Measurements from ENCODE around the gene PKIB. TPM values are rescaled to one million over a fixed set of nuclear protein-coding genes. Genes with fewer than 3 reads are reported as not detected.

The PKIB gene
- polyA plus RNA-seq, 2 of the 4 experiments (the other 2 are of a cell fraction) = 0.37 to 1.5 TPM

- H3K9me3 ChIP-seq = no peaks in the 10 kb centered on the region
- H3K4me2 ChIP-seq = no peak overlapping the region
- H3K27ac ChIP-seq = no peak overlapping the region
- ChIA-PET CTCF (no interaction called here), POLR2A (no interaction called here)
- WGBS (ENCODE audit: missing lambda C conversion rate) = 35% methylated on average over 3 of the region's 3 CpGs
- ATAC-seq (no peak), DNase-seq (ENCODE audit: low read depth in 1 of 2, low spot score in 1 of 2) (no peak), FAIRE-seq (no peak)
- peaks cover 3% of the 10 kb centered on the region; the same call in 1 of the 3 replicates for H3K4me1 ChIP-seq
- TF ChIP-seq KDM5A (IDR thresholded peaks at IDR 0.05) (no peak), SREBF2 (IDR thresholded peaks at IDR 0.05) (no peak), JUN (IDR thresholded peaks at IDR 0.05) (no peak), ZC3H11A (IDR thresholded peaks at IDR 0.05) (no peak), ZFP36 (IDR thresholded peaks at IDR 0.05; ENCODE audit: borderline replicate concordance, partially characterized antibody) (no peak), ZSCAN20 (CRISPR knock-in tag; IDR thresholded peaks at IDR 0.05) (no peak), POLR2AphosphoS2 (conservative IDR thresholded peaks at IDR 0.05; ENCODE audit: low read length) (no peak), REST (IDR thresholded peaks at IDR 0.05) (no peak), EHMT2 (IDR thresholded peaks at IDR 0.05; ENCODE audit: low read depth) (no peak), CHD4 (IDR thresholded peaks at IDR 0.05; ENCODE audit: borderline replicate concordance) (no peak), HOXB5 (CRISPR knock-in tag; IDR thresholded peaks at IDR 0.05) (no peak), TP53 (CRISPR knock-in tag; IDR thresholded peaks at IDR 0.05) (no peak), USF2 (IDR thresholded peaks at IDR 0.05) (no peak), PBX3 (IDR thresholded peaks at IDR 0.05) (no peak), NR3C1 (IDR thresholded peaks at IDR 0.05) (no peak), RCOR1 (IDR thresholded peaks at IDR 0.05; ENCODE audit: low read depth, low read length) (no peak), HMGXB4 (CRISPR knock-in tag; IDR thresholded peaks at IDR 0.05; ENCODE audit: borderline replicate concordance) (no peak), FOSB (CRISPR knock-in tag; IDR thresholded peaks at IDR 0.05) (no peak), RAD21 (conservative IDR thresholded peaks at IDR 0.05 in 1 of 2, IDR thresholded peaks at IDR 0.05 in 1 of 2) (no peak), BHLHE40 (IDR thresholded peaks at IDR 0.05; ENCODE audit: low read depth, low read length) (no peak)
- no peak overlapping the region for H3K4me3 ChIP-seq
These were observed 6.7 kb downstream of the PKIB start for GRCh38 chr6:122616877-122617276.

GRCh38 chr6:122619309-122619708 is 9.1 kb downstream of the PKIB start:
- peaks cover 3% of the 10 kb centered on the region; the same call in 1 of the 3 replicates for H3K4me1 ChIP-seq
- DNase-seq (ENCODE audit: low read depth in 1 of 2, low spot score in 1 of 2) (no peak), FAIRE-seq (no peak), ATAC-seq (no peak)
- no peaks in the 10 kb centered on the region for H3K9me3 ChIP-seq
- WGBS (ENCODE audit: missing lambda C conversion rate) = 90% methylated on average over 2 of the region's 2 CpGs
- no peak overlapping the region for H3K4me3 ChIP-seq
- no peak overlapping the region for H3K27ac ChIP-seq
- ChIA-PET CTCF (no interaction called here), POLR2A (interaction anchor here (0.6 kb wide), 1 partner anchor 179 kb away, joined by 3 read pairs; no protein-coding TSS in a partner anchor)
- no peak overlapping the region for H3K4me2 ChIP-seq
- TF ChIP-seq ATOH8 (CRISPR knock-in tag; IDR thresholded peaks at IDR 0.05; ENCODE audit: low read depth) (no peak), CBX8 (IDR thresholded peaks at IDR 0.05) (no peak), PBX3 (IDR thresholded peaks at IDR 0.05) (no peak), SMC3 (IDR thresholded peaks at IDR 0.05) (no peak), ZSCAN20 (CRISPR knock-in tag; IDR thresholded peaks at IDR 0.05) (no peak), KDM1A (IDR thresholded peaks at IDR 0.05; ENCODE audit: low read depth) (no peak), JUN (IDR thresholded peaks at IDR 0.05) (no peak), MYC (IDR thresholded peaks at IDR 0.05; ENCODE audit: borderline replicate concordance, low read length) (no peak), RARB (CRISPR knock-in tag; IDR thresholded peaks at IDR 0.05) (no peak), ELK1 (IDR thresholded peaks at IDR 0.05; ENCODE audit: low read depth, low read length) (no peak), RFX5 (IDR thresholded peaks at IDR 0.05) (no peak), EP300 (IDR thresholded peaks at IDR 0.05) (no peak)

Measured in A549 (cell line).